GM13976 (cell line): ENCODE results near the gene HECW1.
A peak's percentile ranks its signal among the peaks of the same experiment; 100 is the strongest.

Experiments
- DNase-seq: peaks from one replicate; pipeline ENCODE4 v3.0.0; 2012; ENCODE audit warnings: low spot score
- CTCF ChIP-seq: IDR thresholded peaks from 2 replicates; pipeline ENCODE4 v1.5.1; 2012; ENCODE audit warnings: borderline replicate concordance, mild to moderate bottlenecking; ENCODE audit not compliant: insufficient read depth; ENCODE audit errors: extremely low read depth, missing control alignments, control extremely low read depth
- in situ Hi-C: fragments of 300-500 bp; cut with MboI; formaldehyde crosslinking; loops from one replicate; pipeline ENCODE4 v1.12.0; 2022; ENCODE audit warnings: low sequenced_read_pairs, mixed read lengths, inconsistent platforms; ENCODE audit not compliant: unreplicated experiment

HECW1 gene

GRCh38 chr7:43302773-43303460 lies 190.5 kb downstream of the HECW1 start:
- no peak for TF ChIP-seq CTCF
- no peak for DNase-seq
- in situ Hi-C loops = no loop called here

GRCh38 chr7:43303740-43304241 lies 191.3 kb downstream of the HECW1 start:
- no peak for TF ChIP-seq CTCF
- no peak for DNase-seq
- in situ Hi-C loops = no loop called here

- in situ Hi-C loops = no loop called here
- TF ChIP-seq CTCF = no peak
- no peak for DNase-seq
Measured at GRCh38 chr7:43306404-43306803, 194.0 kb downstream of the HECW1 start.

- DNase-seq = no peak
- in situ Hi-C loops = no loop called here
Measured at GRCh38 chr7:43307522-43307921, 195.1 kb downstream of the HECW1 start.

GRCh38 chr7:43308913-43309705 lies 196.7 kb downstream of the HECW1 start:
- in situ Hi-C loops = no loop called here
- peak; percentile 38 for DNase-seq
- no peak for TF ChIP-seq CTCF

More at GRCh38 chr7:43307522-43307921, 195.1 kb downstream of the HECW1 start:
- TF ChIP-seq CTCF = no peak

GRCh38 chr7:43309706-43310022 lies 197.2 kb downstream of the HECW1 start:
- no peak for TF ChIP-seq CTCF
- DNase-seq = no peak
- in situ Hi-C loops = no loop called here
